GM12874 (cell line): ENCODE results near the gene SLC25A45.

Source experiments
- CTCF ChIP-seq: IDR thresholded peaks from 2 replicates; pipeline ENCODE4 v1.5.1; 2011; ENCODE audit warnings: low read depth, mild to moderate bottlenecking, control low read depth, low read length, moderate library complexity; ENCODE audit not compliant: insufficient read depth

Gene SLC25A45

GRCh38 chr11:65399249-65399648, 16.8 kb upstream of the SLC25A45 start:
- TF ChIP-seq CTCF: no peak

GRCh38 chr11:65398362-65398910, 16.0 kb upstream of the SLC25A45 start:
- TF ChIP-seq CTCF: no peak

GRCh38 chr11:65396769-65397745, 14.6 kb upstream of the SLC25A45 start:
- no peak for TF ChIP-seq CTCF

GRCh38 chr11:65395961-65396530, 13.6 kb upstream of the SLC25A45 start:
- TF ChIP-seq CTCF: no peak

- TF ChIP-seq CTCF: no peak
These were observed 11.7 kb upstream of the SLC25A45 start for GRCh38 chr11:65394125-65394536.

GRCh38 chr11:65393513-65394079, 11.2 kb upstream of the SLC25A45 start:
- no peak for TF ChIP-seq CTCF

- TF ChIP-seq CTCF: no peak
These were observed 10.5 kb upstream of the SLC25A45 start for GRCh38 chr11:65392899-65393298.
